H9 (cell line): ENCODE data around the gene TBX19. TPM values are rescaled to one million over a fixed set of nuclear protein-coding genes. Genes with fewer than 3 reads are reported as not detected.

Experiments
- DNase-seq: peaks from one replicate; pipeline ENCODE4 v3.0.0-alpha.2; 2017
- H2AFZ ChIP-seq: one replicate; pipeline ENCODE4 v1.6.1; 2013; ENCODE audit warnings: mild to moderate bottlenecking, low read length, control low read depth, moderate library complexity
- H2AK5ac ChIP-seq: 2 replicates; pipeline ENCODE4 v1.6.1; 2013; ENCODE audit warnings: low read length, control low read depth, mixed read lengths; ENCODE audit not compliant: insufficient read length
- H2BK120ac ChIP-seq: one replicate; pipeline ENCODE4 v1.6.1; 2013; ENCODE audit warnings: low read depth, mild to moderate bottlenecking, low read length, control low read depth, inconsistent platforms; ENCODE audit not compliant: poor library complexity, severe bottlenecking
- H2BK12ac ChIP-seq: 2 replicates; pipeline ENCODE4 v1.6.1; 2013; ENCODE audit warnings: low read length, control low read depth, mixed read lengths, low read depth; ENCODE audit not compliant: insufficient read length
- H2BK15ac ChIP-seq: 2 replicates; pipeline ENCODE4 v1.6.1; 2013; ENCODE audit warnings: low read depth, low read length, control low read depth
- H2BK20ac ChIP-seq: one replicate; pipeline ENCODE4 v1.6.1; 2013; ENCODE audit warnings: low read depth, mild to moderate bottlenecking, low read length, control low read depth, inconsistent platforms; ENCODE audit not compliant: poor library complexity, severe bottlenecking
- H2BK5ac ChIP-seq: 2 replicates; pipeline ENCODE4 v1.6.1; 2013; ENCODE audit warnings: low read length, control low read depth, mixed read lengths; ENCODE audit not compliant: insufficient read length
- H3K14ac ChIP-seq: 2 replicates; pipeline ENCODE4 v1.6.1; 2013; ENCODE audit warnings: low read length, control low read depth; ENCODE audit not compliant: insufficient read depth
- H3K18ac ChIP-seq: 2 replicates; pipeline ENCODE4 v1.6.1; 2013; ENCODE audit warnings: low read depth, mild to moderate bottlenecking, mixed read lengths, low read length, control low read depth; ENCODE audit not compliant: insufficient read length
- H3K23ac ChIP-seq: 2 replicates; pipeline ENCODE4 v1.6.1; 2013; ENCODE audit warnings: low read length, control low read depth, mixed read lengths, low read depth; ENCODE audit not compliant: insufficient read length
- H3K23me2 ChIP-seq: 2 replicates; pipeline ENCODE4 v1.6.1; 2013; ENCODE audit warnings: low read depth, mild to moderate bottlenecking, mixed read lengths, low read length, control low read depth; ENCODE audit not compliant: insufficient read length, poor library complexity, severe bottlenecking
- H3K27ac ChIP-seq: 2 replicates; pipeline ENCODE4 v1.5.1; 2013; ENCODE audit warnings: low read length, control low read depth, mixed read lengths, low read depth; ENCODE audit not compliant: insufficient read length
- H3K27me3 ChIP-seq: 2 replicates; pipeline ENCODE4 v1.6.1; 2013; ENCODE audit warnings: low read length, control low read depth, inconsistent platforms; ENCODE audit not compliant: insufficient read depth
- H3K4ac ChIP-seq: 2 replicates; pipeline ENCODE4 v1.6.1; 2013; ENCODE audit warnings: low read depth, mild to moderate bottlenecking, control low read depth, inconsistent platforms, low read length, moderate library complexity
- H3K4me1 ChIP-seq: 2 replicates; pipeline ENCODE4 v1.6.1; 2013; ENCODE audit warnings: low read length, control low read depth, inconsistent platforms; ENCODE audit not compliant: insufficient read depth
- H3K4me2 ChIP-seq: 2 replicates; pipeline ENCODE4 v1.6.1; 2013; ENCODE audit warnings: low read length, control low read depth, mixed read lengths; ENCODE audit not compliant: insufficient read length, insufficient read depth
- H3K56ac ChIP-seq: 2 replicates; pipeline ENCODE4 v1.6.1; 2013; ENCODE audit warnings: low read depth, mild to moderate bottlenecking, mixed read lengths, low read length, control low read depth; ENCODE audit not compliant: insufficient read length
- H3K79me1 ChIP-seq: 2 replicates; pipeline ENCODE4 v1.6.1; 2013; ENCODE audit warnings: low read depth, mild to moderate bottlenecking, moderate library complexity, low read length, control low read depth, inconsistent platforms; ENCODE audit not compliant: insufficient read depth, poor library complexity, severe bottlenecking
- H3K79me2 ChIP-seq: 2 replicates; pipeline ENCODE4 v1.6.1; 2013; ENCODE audit warnings: low read length, control low read depth, inconsistent platforms; ENCODE audit not compliant: insufficient read depth
- H3K9ac ChIP-seq: 2 replicates; pipeline ENCODE4 v1.6.1; 2013; ENCODE audit warnings: low read length, control low read depth, mixed read lengths; ENCODE audit not compliant: insufficient read length; ENCODE audit errors: extremely low read depth
- H3K9me3 ChIP-seq: one replicate; pipeline ENCODE4 v1.6.1; 2013; ENCODE audit warnings: low read depth, low read length, inconsistent platforms; ENCODE audit not compliant: control insufficient read depth
- H3T11ph ChIP-seq: one replicate; pipeline ENCODE4 v1.6.1; 2013; ENCODE audit warnings: mild to moderate bottlenecking, low read length, control low read depth, inconsistent platforms
- H4K20me1 ChIP-seq: one replicate; pipeline ENCODE4 v1.6.1; 2013; ENCODE audit not compliant: control insufficient read depth, insufficient read length, insufficient read depth
- H4K5ac ChIP-seq: 2 replicates; pipeline ENCODE4 v1.6.1; 2013; ENCODE audit warnings: low read depth, mild to moderate bottlenecking, mixed read lengths, low read length, control low read depth; ENCODE audit not compliant: insufficient read length
- H4K8ac ChIP-seq: replicated peaks from 2 replicates; pipeline ENCODE4 v1.6.1; 2013; ENCODE audit warnings: low read length, control low read depth, mixed read lengths, low read depth; ENCODE audit not compliant: insufficient read length
- H4K91ac ChIP-seq: 2 replicates; pipeline ENCODE4 v1.6.1; 2013; ENCODE audit warnings: low read depth, mild to moderate bottlenecking, moderate library complexity, mixed read lengths, low read length, control low read depth; ENCODE audit not compliant: insufficient read length
- H3K27ac Mint-ChIP-seq, 3 experiments: 2 replicates in 2 of 3; 3 replicates in 1 of 3; pipeline ENCODE4 v1.8.0; 2020 to 2021; ENCODE audit warnings: mixed read lengths in 3 of 3, mild to moderate bottlenecking in 1 of 3, moderate library complexity in 1 of 3
- H3K27me3 Mint-ChIP-seq: 2 replicates; pipeline ENCODE4 v1.8.0; 2021; ENCODE audit warnings: low read depth, mild to moderate bottlenecking, moderate library complexity, mixed read lengths
- H3K36me3 Mint-ChIP-seq, 3 experiments: 2 replicates in 2 of 3; 3 replicates in 1 of 3; pipeline ENCODE4 v1.8.0; 2020 to 2021; ENCODE audit warnings: low read depth in 3 of 3, mixed read lengths in 3 of 3; ENCODE audit not compliant: insufficient read depth in 1 of 3
- H3K4me1 Mint-ChIP-seq, 2 experiments: 2 replicates each; pipeline ENCODE4 v1.8.0; 2020; ENCODE audit warnings: mixed read lengths in 2 of 2
- H3K4me3 Mint-ChIP-seq, 2 experiments: 2 replicates in 1 of 2; 3 replicates in 1 of 2; pipeline ENCODE4 v1.8.0; 2020 to 2021; ENCODE audit warnings: mild to moderate bottlenecking in 2 of 2, mixed read lengths in 2 of 2, moderate library complexity in 1 of 2
- H3K9me3 Mint-ChIP-seq, 2 experiments: 2 replicates in 1 of 2; 3 replicates in 1 of 2; pipeline ENCODE4 v1.8.0; 2020; ENCODE audit warnings: mild to moderate bottlenecking in 2 of 2, mixed read lengths in 2 of 2, moderate library complexity in 1 of 2
- CTCF ChIP-seq: fragments of 200-600 bp; sonication (generic); conservative IDR thresholded peaks from 3 replicates; pipeline ENCODE4 v1.8.0; 2021; ENCODE audit warnings: antibody characterized with exemption, mild to moderate bottlenecking
- WGBS: extraction: QIAGEN DNeasy Blood & Tissue Kit; methylation state at CpG from one replicate; pipeline ENCODE4 v1.1.7; 2013; ENCODE audit warnings: missing lambda C conversion rate, low lambda C conversion rate, mixed read lengths; ENCODE audit not compliant: insufficient read length; ENCODE audit errors: extremely low coverage; 5-methylcytosine and 5-hydroxymethylcytosine counted together
- total RNA-seq: library from RNA; stranded (reverse); gene quantifications from 2 replicates; pipeline ENCODE4 v1.2.1, GENCODE V29; 2021

Gene TBX19
- total RNA-seq, 1 experiment from 2014 or later, result 0.48 TPM

DNA sequence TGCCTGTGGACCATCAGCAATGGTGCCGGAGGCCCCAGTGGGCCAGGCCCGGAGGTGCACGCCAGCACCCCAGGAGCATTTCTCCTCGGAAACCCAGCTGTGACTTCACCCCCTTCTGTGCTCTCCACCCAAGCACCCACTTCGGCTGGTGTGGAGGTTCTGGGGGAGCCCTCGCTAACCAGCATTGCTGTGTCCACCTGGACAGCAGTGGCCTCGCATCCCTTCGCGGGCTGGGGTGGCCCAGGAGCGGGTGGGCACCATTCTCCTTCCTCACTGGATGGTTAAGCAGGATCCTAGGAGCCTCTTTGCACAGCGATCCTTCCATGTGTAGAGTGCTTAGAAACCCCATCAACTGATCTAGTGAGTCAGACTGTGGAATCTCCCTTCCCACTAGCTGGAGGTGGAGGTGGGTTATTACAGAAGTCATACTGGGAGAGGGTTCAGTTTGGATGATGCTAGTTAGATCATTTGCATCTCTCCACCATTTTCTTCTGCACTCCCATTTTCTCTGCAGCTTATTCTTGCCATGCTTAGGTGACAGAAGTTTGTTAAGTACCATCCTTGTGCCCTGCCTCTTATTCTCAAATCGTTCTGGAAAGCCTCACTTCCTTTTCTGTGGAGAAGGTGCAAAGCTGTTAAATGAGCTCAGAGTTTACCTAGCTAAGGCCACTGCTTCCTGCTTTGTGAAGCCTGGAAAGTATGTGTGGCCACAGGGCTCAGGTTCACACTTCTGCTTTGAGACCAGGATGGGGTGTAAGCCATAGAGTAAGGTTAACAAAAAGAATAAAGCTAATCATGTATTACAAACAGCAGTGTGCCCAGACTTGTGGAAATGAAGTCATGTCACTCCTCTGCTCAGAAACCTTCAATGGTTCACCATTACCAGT lies 32.3 kb downstream of the TBX19 start:
- H2BK120ac ChIP-seq, result no peak overlapping the region
- Mint-ChIP-seq H3K9me3 (no peaks in the 10 kb centered on the region), H3K4me3 (no peak overlapping the region), H3K27ac (peak overlapping the region in 2 of 3 experiments; percentile 28 to 57; a peak in 2 of 7 replicates), H3K27me3 (no peaks in the 10 kb centered on the region), H3K36me3 (peaks cover 0 to 5% (median 0%) of the 10 kb centered on the region in 3 experiments; a peak in 1 of 7 replicates), H3K4me1 (no peaks in the 10 kb centered on the region)
- no peak overlapping the region for H4K91ac ChIP-seq
- H2AFZ ChIP-seq, result no peak overlapping the region
- H3K56ac ChIP-seq, result no peak overlapping the region
- H4K8ac ChIP-seq, result no peak overlapping the region
- no peak overlapping the region for H3K4me2 ChIP-seq
- no peak overlapping the region for H2BK12ac ChIP-seq
- no peaks in the 10 kb centered on the region for H3K79me1 ChIP-seq
- TF ChIP-seq CTCF, result no peak
- WGBS, result no CpG with 5 or more reads among the region's 12 CpGs
- H2BK20ac ChIP-seq, result no peak overlapping the region
- no peak overlapping the region for H3K23ac ChIP-seq
- no peaks in the 10 kb centered on the region for H3K9me3 ChIP-seq
- H3K27ac ChIP-seq, result no peak overlapping the region
- no peak overlapping the region for H3K9ac ChIP-seq
- H2BK15ac ChIP-seq, result no peak overlapping the region
- H3K4ac ChIP-seq, result no peak overlapping the region
- no peak overlapping the region for H3K14ac ChIP-seq
- no peak overlapping the region for H3K18ac ChIP-seq
- no peaks in the 10 kb centered on the region for H3K79me2 ChIP-seq
- H4K20me1 ChIP-seq, result no peaks in the 10 kb centered on the region
- H3K23me2 ChIP-seq, result no peaks in the 10 kb centered on the region
- H3K4me1 ChIP-seq, result no peaks in the 10 kb centered on the region
- no peak overlapping the region for H4K5ac ChIP-seq
- H3K27me3 ChIP-seq, result no peaks in the 10 kb centered on the region
- H3T11ph ChIP-seq, result no peak overlapping the region
- H2AK5ac ChIP-seq, result no peak overlapping the region
- DNase-seq, result no peak
- no peak overlapping the region for H2BK5ac ChIP-seq
